Immature natural killer cell (primary cell): Measurements from ENCODE around the gene EIF5. TPM values are rescaled to one million over a fixed set of nuclear protein-coding genes. Genes with fewer than 3 reads are reported as not detected.

Source experiments
- DNase-seq, 3 donors: peaks; one replicate each; pipeline ENCODE4 v3.0.0; 2022; ENCODE audit warnings: mixed read lengths in 1 of 3
- H3K27ac Mint-ChIP-seq, 6 donors: one replicate each; pipeline ENCODE4 v1.8.0; 2020; ENCODE audit warnings: mixed read lengths in 6 of 6, mild to moderate bottlenecking in 5 of 6, inconsistent platforms in 4 of 6, moderate library complexity in 3 of 6
- H3K27me3 Mint-ChIP-seq, 3 donors: one replicate each; pipeline ENCODE4 v1.8.0; 2020 to 2021; ENCODE audit warnings: low read depth in 3 of 3, mild to moderate bottlenecking in 3 of 3, mixed read lengths in 3 of 3, moderate library complexity in 3 of 3, inconsistent platforms in 1 of 3
- H3K36me3 Mint-ChIP-seq, 3 donors: one replicate each; pipeline ENCODE4 v1.8.0; 2020; ENCODE audit warnings: mixed read lengths in 3 of 3, inconsistent platforms in 2 of 3, mild to moderate bottlenecking in 2 of 3
- H3K4me1 Mint-ChIP-seq, 2 donors: one replicate each; pipeline ENCODE4 v1.8.0; 2020; ENCODE audit warnings: inconsistent platforms in 2 of 2, mild to moderate bottlenecking in 2 of 2, mixed read lengths in 2 of 2, moderate library complexity in 1 of 2
- H3K4me3 Mint-ChIP-seq, 5 donors: one replicate each; pipeline ENCODE4 v1.8.0; 2020; ENCODE audit warnings: mild to moderate bottlenecking in 5 of 5, mixed read lengths in 5 of 5, inconsistent platforms in 3 of 5, moderate library complexity in 3 of 5
- H3K9me3 Mint-ChIP-seq, 6 donors: one replicate each; pipeline ENCODE4 v1.8.0; 2020; ENCODE audit warnings: mild to moderate bottlenecking in 6 of 6, mixed read lengths in 6 of 6, inconsistent platforms in 4 of 6, moderate library complexity in 3 of 6
- polyA plus RNA-seq, 3 donors: library from polyadenylated mRNA; unstranded; fragments of 300-500 nt; fragmentation: Illumina TruSeq; gene quantifications; one replicate each; pipeline ENCODE4 v1.2.3, GENCODE V29; 2021

EIF5 gene
- polyA plus RNA-seq, 3 donors from 2014 or later, result 348 to 443 (median 414) TPM

GRCh38 chr14:103336191-103336590, 2.2 kb downstream of the EIF5 start:
- peaks cover 33 to 42% of the 10 kb centered on the region in 2 donors for H3K4me1 Mint-ChIP-seq
- DNase-seq, result no peak

GRCh38 chr14:103337794-103338193, 3.8 kb downstream of the EIF5 start:
- Mint-ChIP-seq H3K9me3 (no peaks in the 10 kb centered on the region), H3K4me3 (no peak overlapping the region), H3K36me3 (peaks cover 19 to 70% (median 65%) of the 10 kb centered on the region in 3 donors), H3K4me1 (peaks cover 30 to 55% of the 10 kb centered on the region in 2 donors), H3K27me3 (peaks cover 20 to 33% (median 29%) of the 10 kb centered on the region in 3 donors), H3K27ac (peak overlapping the region in 5 of 6 donors; percentile 41 to 79 (median 54))
- DNase-seq, result no peak

More at GRCh38 chr14:103336191-103336590, 2.2 kb downstream of the EIF5 start:
- Mint-ChIP-seq H3K36me3 (peaks cover 19 to 55% (median 50%) of the 10 kb centered on the region in 3 donors), H3K4me3 (peak overlapping the region; percentile 66 to 97 (median 92)), H3K27ac (peak overlapping the region; percentile 11 to 94 (median 75)), H3K27me3 (peaks cover 20 to 29% (median 26%) of the 10 kb centered on the region in 3 donors), H3K9me3 (no peaks in the 10 kb centered on the region)

- Mint-ChIP-seq H3K36me3 (peaks cover 24 to 85% (median 74%) of the 10 kb centered on the region in 3 donors), H3K27me3 (peaks cover 18 to 30% (median 24%) of the 10 kb centered on the region in 3 donors), H3K9me3 (no peaks in the 10 kb centered on the region), H3K4me3 (no peak overlapping the region), H3K4me1 (peaks cover 27 to 62% of the 10 kb centered on the region in 2 donors), H3K27ac (peak overlapping the region in 4 of 6 donors; percentile 9 to 69 (median 39))
- DNase-seq, result no peak
These were observed 5.5 kb downstream of the EIF5 start for GRCh38 chr14:103339561-103339960.

GRCh38 chr14:103340480-103341212, 6.6 kb downstream of the EIF5 start:
- Mint-ChIP-seq H3K27me3 (peaks cover 13 to 23% (median 22%) of the 10 kb centered on the region in 3 donors), H3K9me3 (no peaks in the 10 kb centered on the region), H3K27ac (peak overlapping the region in 4 of 6 donors; percentile 12 to 36 (median 14)), H3K36me3 (peaks cover 26 to 89% (median 72%) of the 10 kb centered on the region in 3 donors), H3K4me3 (no peak overlapping the region), H3K4me1 (peaks cover 19 to 55% of the 10 kb centered on the region in 2 donors)
- DNase-seq, result no peak

GRCh38 chr14:103341250-103342129, 7.5 kb downstream of the EIF5 start:
- H3K27me3 Mint-ChIP-seq, result peaks cover 12 to 23% (median 17%) of the 10 kb centered on the region in 3 donors
- no peak for DNase-seq
- no peak overlapping the region for H3K4me3 Mint-ChIP-seq
- H3K4me1 Mint-ChIP-seq, result peaks cover 11 to 47% of the 10 kb centered on the region in 2 donors
- H3K27ac Mint-ChIP-seq, result peak overlapping the region in 3 of 6 donors; percentile 16 to 49 (median 43)
- H3K9me3 Mint-ChIP-seq, result no peaks in the 10 kb centered on the region
- H3K36me3 Mint-ChIP-seq, result peaks cover 20 to 83% (median 66%) of the 10 kb centered on the region in 3 donors

- DNase-seq, result no peak
- Mint-ChIP-seq H3K4me3 (no peak overlapping the region), H3K4me1 (peaks cover 2 to 28% of the 10 kb centered on the region in 2 donors), H3K36me3 (peaks cover 12 to 66% (median 48%) of the 10 kb centered on the region in 3 donors), H3K9me3 (no peaks in the 10 kb centered on the region), H3K27me3 (peaks cover 13 to 30% (median 22%) of the 10 kb centered on the region in 3 donors), H3K27ac (peak overlapping the region in 1 of 6 donors; percentile 77)
These were observed 9.3 kb downstream of the EIF5 start for GRCh38 chr14:103343164-103343879.

- Mint-ChIP-seq H3K4me3 (no peak overlapping the region), H3K36me3 (peaks cover 9 to 58% (median 40%) of the 10 kb centered on the region in 3 donors), H3K27me3 (peaks cover 13 to 27% (median 22%) of the 10 kb centered on the region in 3 donors)
These were observed 10.1 kb downstream of the EIF5 start for GRCh38 chr14:103343905-103344797.

GRCh38 chr14:103346286-103346685, 12.2 kb downstream of the EIF5 start:
- Mint-ChIP-seq H3K27ac (peak overlapping the region in 1 of 6 donors; percentile 53), H3K9me3 (no peaks in the 10 kb centered on the region), H3K4me1 (peaks cover 0 to 20% of the 10 kb centered on the region in 2 donors), H3K36me3 (peaks cover 9 to 39% (median 27%) of the 10 kb centered on the region in 3 donors), H3K27me3 (peaks cover 10 to 21% (median 14%) of the 10 kb centered on the region in 3 donors), H3K4me3 (no peak overlapping the region)
- DNase-seq, result no peak

More at GRCh38 chr14:103343905-103344797, 10.1 kb downstream of the EIF5 start:
- no peaks in the 10 kb centered on the region for H3K9me3 Mint-ChIP-seq
- peaks cover 0 to 21% of the 10 kb centered on the region in 2 donors for H3K4me1 Mint-ChIP-seq
- peak overlapping the region in 4 of 6 donors; percentile 44 to 77 (median 68) for H3K27ac Mint-ChIP-seq
- no peak for DNase-seq

GRCh38 chr14:103347091-103347815, 13.2 kb downstream of the EIF5 start:
- Mint-ChIP-seq H3K4me1 (peaks cover 0 to 10% of the 10 kb centered on the region in 2 donors), H3K4me3 (no peak overlapping the region), H3K27ac (peak overlapping the region in 4 of 6 donors; percentile 2 to 42 (median 21)), H3K27me3 (peaks cover 7 to 22% (median 10%) of the 10 kb centered on the region in 3 donors), H3K9me3 (no peaks in the 10 kb centered on the region), H3K36me3 (peaks cover 9 to 29% (median 17%) of the 10 kb centered on the region in 3 donors)
- DNase-seq, result no peak

GRCh38 chr14:103348154-103348553, 14.1 kb downstream of the EIF5 start:
- no peak overlapping the region for H3K4me3 Mint-ChIP-seq
- H3K36me3 Mint-ChIP-seq, result peaks cover 9 to 24% (median 11%) of the 10 kb centered on the region in 3 donors
- H3K27me3 Mint-ChIP-seq, result peaks cover 7 to 25% (median 10%) of the 10 kb centered on the region in 3 donors
- peaks cover 0 to 4% of the 10 kb centered on the region in 2 donors for H3K4me1 Mint-ChIP-seq
- H3K27ac Mint-ChIP-seq, result no peak overlapping the region
- DNase-seq, result no peak
- H3K9me3 Mint-ChIP-seq, result no peaks in the 10 kb centered on the region

GRCh38 chr14:103349982-103350381, 15.9 kb downstream of the EIF5 start:
- H3K27ac Mint-ChIP-seq, result no peak overlapping the region
- DNase-seq, result no peak
- H3K4me1 Mint-ChIP-seq, result no peaks in the 10 kb centered on the region
- peaks cover 0 to 5% (median 3%) of the 10 kb centered on the region in 3 donors for H3K36me3 Mint-ChIP-seq
- peaks cover 3 to 17% (median 7%) of the 10 kb centered on the region in 3 donors for H3K27me3 Mint-ChIP-seq
- no peaks in the 10 kb centered on the region for H3K9me3 Mint-ChIP-seq
- H3K4me3 Mint-ChIP-seq, result no peak overlapping the region
